GM19351 (cell line): Measurements from ENCODE around the gene FHL5.
"Not testable (repeated sequence)": the region's sequence is repeated elsewhere in the genome, so short reads cannot be mapped to it uniquely, and the experiment has no call there.

ENCODE experiments used
- ATAC-seq: cut with Tn5 transposase; IDR thresholded peaks from one replicate; pipeline ENCODE4 v1.9.1; 2021; ENCODE audit warnings: mild to moderate bottlenecking, moderate library complexity; ENCODE audit not compliant: unreplicated experiment

FHL5 gene

GRCh38 chr6:96608074-96608473 is 45.1 kb downstream of the FHL5 start:
- ATAC-seq: no peak

DNA sequence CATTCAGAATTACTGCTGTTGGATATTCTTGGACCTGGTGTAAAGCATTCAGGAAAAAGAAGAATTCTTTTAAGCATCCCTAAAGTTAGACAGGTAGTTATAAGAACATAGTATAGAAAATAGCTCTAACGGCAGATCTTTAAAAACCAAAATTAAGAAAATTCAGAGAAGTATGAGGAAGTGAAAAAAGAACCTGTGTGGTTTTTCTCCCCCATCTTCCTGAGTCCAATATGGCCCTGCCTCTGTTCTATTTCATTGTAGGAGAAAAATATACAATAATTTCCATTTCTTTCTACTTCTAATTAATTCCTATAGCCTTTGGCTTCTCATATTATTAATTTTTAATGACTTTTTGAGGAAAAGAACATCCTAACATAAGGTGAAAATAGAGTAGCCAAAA is 47.1 kb downstream of the FHL5 start:
- ATAC-seq: peak; percentile 48

DNA sequence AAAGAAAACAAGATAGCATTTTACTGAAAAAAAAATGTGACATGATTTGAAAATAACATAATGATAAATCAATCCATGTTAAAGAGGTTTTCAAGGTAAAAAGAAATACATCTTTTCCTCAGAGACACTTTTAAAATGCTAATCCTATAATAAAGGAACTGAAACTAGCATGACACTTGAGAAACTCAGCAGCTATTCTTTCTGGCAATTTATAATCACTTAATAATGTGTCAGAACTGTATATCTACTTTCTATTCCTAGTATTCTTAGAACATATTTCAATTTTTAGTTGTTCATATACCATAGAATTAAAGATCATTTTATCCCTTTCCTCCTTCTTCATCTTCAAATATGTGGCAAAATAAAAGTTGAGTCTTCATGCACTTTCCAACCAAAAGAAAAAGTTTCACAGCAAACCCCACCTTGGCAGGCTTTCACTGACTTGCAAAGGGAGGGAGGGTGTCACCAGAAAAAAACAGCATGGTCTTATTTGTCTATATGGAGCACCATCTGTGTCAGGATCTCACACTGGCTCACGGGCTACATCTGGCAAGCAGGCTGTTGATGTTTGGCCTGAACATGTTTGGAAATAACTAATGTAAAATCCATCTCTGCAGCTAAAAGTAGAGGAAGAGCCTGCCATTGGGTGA is 48.5 kb downstream of the FHL5 start:
- peak; percentile 74 for ATAC-seq

- ATAC-seq: peak; percentile 38
Observed at GRCh38 chr6:96613291-96613999, 50.5 kb downstream of the FHL5 start.

DNA sequence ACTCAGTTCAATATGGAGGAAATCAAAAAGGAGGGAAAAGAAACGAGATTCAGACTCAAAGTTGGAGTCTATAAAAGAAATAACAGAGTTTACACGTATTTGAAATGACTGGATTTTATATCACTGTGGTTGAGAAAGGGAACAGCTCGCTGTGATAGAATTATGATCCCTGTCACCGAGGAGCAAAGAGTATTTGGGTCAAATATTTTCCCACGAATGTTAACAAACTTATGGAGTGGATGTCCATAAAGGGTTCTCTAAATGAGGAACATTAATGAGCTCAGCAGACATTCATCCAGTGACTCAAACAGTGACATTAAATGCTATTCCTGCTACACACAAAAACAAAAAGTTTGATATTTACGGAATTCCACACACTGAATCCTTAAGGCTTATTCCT is 57.9 kb downstream of the FHL5 start:
- ATAC-seq: no peak

- no peak for ATAC-seq
Observed at GRCh38 chr6:96621983-96622382, 59.1 kb downstream of the FHL5 start.

GRCh38 chr6:96624957-96625356 is 62.0 kb downstream of the FHL5 start:
- peak; percentile 30 for ATAC-seq

GRCh38 chr6:96626759-96627364 is 63.9 kb downstream of the FHL5 start:
- ATAC-seq: peak; percentile 94

GRCh38 chr6:96631248-96631647 is 68.3 kb downstream of the FHL5 start:
- ATAC-seq: no peak

DNA sequence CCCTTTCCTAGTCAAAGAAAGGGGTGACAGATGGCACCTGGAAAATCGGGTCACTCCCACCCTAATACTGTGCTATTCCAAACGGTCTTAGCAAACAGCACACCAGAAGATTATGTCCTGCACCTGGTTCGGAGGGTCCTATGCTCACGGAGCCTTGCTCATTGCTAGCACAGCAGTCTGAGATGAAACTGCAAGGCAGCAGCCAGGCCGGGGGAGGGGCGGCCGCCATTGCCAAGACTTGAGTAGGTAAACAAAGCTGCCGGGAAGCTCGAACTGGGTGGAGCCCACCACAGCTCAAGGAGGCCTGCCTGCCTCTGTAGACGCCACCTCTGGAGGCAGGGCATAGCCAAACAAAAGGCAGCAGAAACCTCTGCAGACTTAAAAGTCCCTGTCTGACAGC is 75.1 kb downstream of the FHL5 start:
- ATAC-seq: not testable (repeated sequence)

DNA sequence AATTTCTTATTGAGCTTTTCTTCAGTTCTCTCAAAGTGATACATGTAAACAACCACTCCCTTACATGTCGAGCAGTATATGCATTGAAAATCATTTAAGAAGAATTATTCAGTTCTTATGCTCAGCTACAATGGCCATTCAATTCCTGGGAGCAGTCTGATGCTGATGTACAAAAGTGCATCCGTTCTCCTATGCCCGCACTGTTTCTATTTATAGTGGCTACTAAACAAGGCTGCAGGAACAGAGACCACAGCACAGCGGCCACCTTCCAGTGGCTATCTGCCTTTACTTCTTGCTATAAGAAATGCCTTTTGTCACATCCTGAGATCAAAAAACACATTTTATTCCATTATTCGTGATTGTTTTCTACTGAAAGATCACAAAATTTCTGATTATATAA is 82.2 kb downstream of the FHL5 start:
- ATAC-seq: no peak

DNA sequence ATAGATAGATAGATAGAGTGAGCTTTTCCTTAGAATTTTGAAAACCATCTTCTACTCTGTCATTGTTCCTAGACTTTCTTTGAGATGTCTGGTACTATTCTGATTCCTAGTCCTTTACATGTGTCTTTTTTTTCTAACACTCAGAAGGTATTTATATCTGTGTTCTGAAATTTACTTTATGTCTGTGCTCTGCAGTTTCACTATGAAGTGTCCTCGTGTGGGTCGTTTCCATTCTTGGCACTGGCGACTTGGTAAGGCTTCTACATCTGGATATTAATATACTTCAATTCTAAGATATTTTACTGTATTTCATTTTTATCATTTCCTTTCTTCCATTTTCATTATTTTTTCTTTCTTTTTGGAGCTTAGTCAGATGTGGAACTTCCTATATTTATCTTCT is 87.0 kb downstream of the FHL5 start:
- ATAC-seq: peak; percentile 88

- ATAC-seq: peak; percentile 41
Observed at GRCh38 chr6:96651816-96652215, 88.9 kb downstream of the FHL5 start.

- no peak for ATAC-seq
Observed at GRCh38 chr6:96652552-96652951, 89.6 kb downstream of the FHL5 start.

DNA sequence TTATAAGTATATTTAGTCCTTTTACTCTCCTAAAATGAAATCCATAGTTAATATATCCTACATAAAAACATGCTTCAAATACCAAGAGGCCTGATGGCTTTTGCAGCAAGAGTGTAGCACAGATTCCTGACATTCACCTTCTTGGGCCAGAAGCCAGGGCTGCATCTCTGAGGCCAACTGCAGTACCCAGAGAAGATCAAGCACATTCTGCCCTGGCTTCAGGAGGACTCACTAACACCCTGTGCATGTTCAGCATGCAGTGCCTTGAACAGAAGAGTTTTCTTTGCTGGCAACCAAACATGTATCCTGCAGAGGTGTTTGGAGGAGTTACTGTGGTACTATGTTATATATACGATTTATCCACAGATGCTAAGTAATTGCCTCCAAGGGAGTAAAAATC is 90.3 kb downstream of the FHL5 start:
- ATAC-seq: no peak

DNA sequence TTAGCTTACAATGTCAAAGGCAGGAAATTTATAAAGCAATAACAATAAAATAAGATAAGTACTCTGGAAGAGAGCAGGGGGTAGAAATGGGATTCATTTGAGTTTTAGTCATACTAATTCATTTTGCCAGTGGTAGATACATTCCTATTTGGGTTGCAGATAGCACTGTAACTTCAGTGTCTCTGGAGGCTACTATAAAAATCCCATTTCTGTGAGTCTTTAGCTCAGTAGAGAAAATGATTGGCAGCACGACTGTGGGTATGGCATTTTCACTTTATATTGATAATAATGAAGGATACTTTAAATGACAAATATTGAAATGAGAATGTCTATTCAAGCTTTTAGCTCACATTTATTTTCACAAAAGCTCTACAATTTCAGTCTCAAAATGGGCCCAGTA is 93.6 kb downstream of the FHL5 start:
- no peak for ATAC-seq

- ATAC-seq: no peak
Observed at GRCh38 chr6:96657344-96657743, 94.4 kb downstream of the FHL5 start.

- peak; percentile 63 for ATAC-seq
Observed at GRCh38 chr6:96659084-96659845, 96.3 kb downstream of the FHL5 start.
